ENCODE results near the gene DOCK10.

DOCK10 gene

GRCh38 chr2:224775647-224776046 is 266.6 kb downstream of the DOCK10 start:
- no peak for DNase-seq

- DNase-seq = no peak
Observed at GRCh38 chr2:224774735-224775134, 267.5 kb downstream of the DOCK10 start.

GRCh38 chr2:224772494-224772893 is 269.8 kb downstream of the DOCK10 start:
- DNase-seq = no peak

GRCh38 chr2:224769489-224769888 is 272.8 kb downstream of the DOCK10 start:
- no peak for DNase-seq

- DNase-seq = no peak
Observed at GRCh38 chr2:224764565-224765236, 277.6 kb downstream of the DOCK10 start.

- no peak for DNase-seq
Observed at GRCh38 chr2:224757934-224758548, 284.2 kb downstream of the DOCK10 start.

- no peak for DNase-seq
Observed at GRCh38 chr2:224753743-224754540, 288.3 kb downstream of the DOCK10 start.

- DNase-seq = no peak
Observed at GRCh38 chr2:224751996-224752698, 290.1 kb downstream of the DOCK10 start.

- DNase-seq = no peak
Observed at GRCh38 chr2:224749136-224749535, 293.1 kb downstream of the DOCK10 start.

GRCh38 chr2:224747765-224748164 is 294.5 kb downstream of the DOCK10 start:
- DNase-seq = no peak

GRCh38 chr2:224736227-224736626 is 306.0 kb downstream of the DOCK10 start:
- no peak for DNase-seq

- peak in 2 of 4 experiments; percentile 16 to 45 for DNase-seq
Observed at GRCh38 chr2:224734949-224735348, 307.3 kb downstream of the DOCK10 start.

- no peak for DNase-seq
Observed at GRCh38 chr2:224731665-224732064, 310.6 kb downstream of the DOCK10 start.

GRCh38 chr2:224729435-224729834 is 312.8 kb downstream of the DOCK10 start:
- DNase-seq = no peak

- no peak for DNase-seq
Observed at GRCh38 chr2:224724331-224724730, 317.9 kb downstream of the DOCK10 start.

GRCh38 chr2:224723586-224724217 is 318.6 kb downstream of the DOCK10 start:
- DNase-seq = peak; percentile 8 to 59 (median 29)

GRCh38 chr2:224722770-224723169 is 319.5 kb downstream of the DOCK10 start:
- DNase-seq = no peak

- DNase-seq = peak in 2 of 4 experiments; percentile 4 to 5
Observed at GRCh38 chr2:224722250-224722649, 320.0 kb downstream of the DOCK10 start.

- DNase-seq = no peak
Observed at GRCh38 chr2:224716921-224717320, 325.3 kb downstream of the DOCK10 start.

- no peak for DNase-seq
Observed at GRCh38 chr2:224716201-224716600, 326.1 kb downstream of the DOCK10 start, which contains the start of gene CCDC195. Gene CCDC195, minus strand, starts transcription at chr2:224716365. Its CDS starts 0 bp downstream, at chr2:224716365.
